IMR-90 (cell line): Measurements from ENCODE around the gene ASB16. TPM values are rescaled to one million over a fixed set of nuclear protein-coding genes. Genes with fewer than 3 reads are reported as not detected.
A peak's percentile ranks its signal among the peaks of the same experiment; 100 is the strongest.

Experiments used
- ATAC-seq: fragments of 200-7000 bp; cut with Tn5 transposase; 2 replicates; pipeline ENCODE4 v1.9.1; 2020; ENCODE audit warnings: low read depth, mild to moderate bottlenecking, moderate library complexity
- BruUV-seq: library from RNA; stranded (reverse); fragments of 400-500 nt; replicated peaks from 2 replicates; lab custom pipeline; 2021; lab: Mats Ljungman, UMichigan
- CTCF ChIA-PET: fragments of 300-600 bp; formaldehyde crosslinking; extraction: SDS; loops from one replicate; lab custom pipeline; 2021; ENCODE audit warnings: antibody characterized with exemption; lab: Yijun Ruan, JAX
- POLR2A ChIA-PET: fragments of 300-600 bp; sonication (Branson Sonifier 250); formaldehyde crosslinking; loops from one replicate; lab custom pipeline; 2022; ENCODE audit warnings: antibody characterized with exemption; ENCODE audit not compliant: unreplicated experiment; lab: Charles Lee
- DNase-seq: peaks from one replicate; pipeline ENCODE4 v3.0.0; 2013
- H2AFZ ChIP-seq: replicated peaks from 2 replicates; pipeline ENCODE3; 2013; ENCODE audit warnings: low read length, mild to moderate bottlenecking; ENCODE audit not compliant: poor library complexity
- H2AK5ac ChIP-seq: 2 replicates; pipeline ENCODE4 v1.6.1; 2013; ENCODE audit warnings: low read depth, low read length, inconsistent platforms
- H2AK9ac ChIP-seq: replicated peaks from 2 replicates; pipeline ENCODE3; 2013; ENCODE audit warnings: mild to moderate bottlenecking, low read depth, low read length, moderate library complexity; ENCODE audit not compliant: poor library complexity
- H2BK120ac ChIP-seq: 2 replicates; pipeline ENCODE4 v1.6.1; 2013; ENCODE audit warnings: low read depth, low read length, inconsistent platforms
- H2BK15ac ChIP-seq: 3 replicates; pipeline ENCODE4 v1.6.1; 2013; ENCODE audit warnings: low read depth, low read length, inconsistent platforms
- H2BK20ac ChIP-seq: 2 replicates; pipeline ENCODE4 v1.6.1; 2013; ENCODE audit warnings: low read depth, mild to moderate bottlenecking, inconsistent platforms, low read length, moderate library complexity
- H2BK5ac ChIP-seq: 2 replicates; pipeline ENCODE4 v1.6.1; 2013; ENCODE audit warnings: mild to moderate bottlenecking, low read depth, low read length, inconsistent platforms; ENCODE audit not compliant: poor library complexity, severe bottlenecking
- H3K14ac ChIP-seq: replicated peaks from 2 replicates; pipeline ENCODE4 v1.6.1; 2013; ENCODE audit warnings: low read depth, low read length, inconsistent platforms
- H3K18ac ChIP-seq: 2 replicates; pipeline ENCODE4 v1.6.1; 2013; ENCODE audit warnings: low read depth, low read length, control low read depth
- H3K23ac ChIP-seq: 2 replicates; pipeline ENCODE4 v1.6.1; 2013; ENCODE audit warnings: low read depth, low read length, inconsistent platforms
- H3K27ac ChIP-seq: 2 replicates; pipeline ENCODE4 v1.5.1; 2013; ENCODE audit warnings: mild to moderate bottlenecking, control low read depth, low read length; ENCODE audit not compliant: insufficient read depth
- H3K27me3 ChIP-seq: 2 replicates; pipeline ENCODE4 v1.6.1; 2013; ENCODE audit warnings: low read length; ENCODE audit not compliant: control insufficient read depth, insufficient read depth
- H3K36me3 ChIP-seq: 2 replicates; pipeline ENCODE4 v1.6.1; 2013; ENCODE audit warnings: low read length, mixed read lengths; ENCODE audit not compliant: control insufficient read depth, insufficient read depth
- H3K4ac ChIP-seq: 2 replicates; pipeline ENCODE4 v1.6.1; 2013; ENCODE audit warnings: low read depth, low read length, inconsistent platforms
- H3K4me1 ChIP-seq: 2 replicates; pipeline ENCODE4 v1.6.1; 2013; ENCODE audit warnings: low read length, mixed read lengths; ENCODE audit not compliant: control insufficient read depth, insufficient read depth
- H3K4me2 ChIP-seq: 2 replicates; pipeline ENCODE4 v1.6.1; 2013; ENCODE audit warnings: low read depth, mild to moderate bottlenecking, control low read depth, low read length, moderate library complexity
- H3K4me3 ChIP-seq: 2 replicates; pipeline ENCODE4 v1.5.1; 2013; ENCODE audit warnings: low read depth, mild to moderate bottlenecking, control low read depth, low read length, moderate library complexity; ENCODE audit not compliant: insufficient read depth
- H3K56ac ChIP-seq: 2 replicates; pipeline ENCODE4 v1.6.1; 2013; ENCODE audit warnings: low read length, inconsistent platforms; ENCODE audit not compliant: insufficient read depth; ENCODE audit errors: extremely low read depth
- H3K79me1 ChIP-seq, 2 experiments: 2 replicates each; pipeline ENCODE4 v1.6.1; 2013; ENCODE audit warnings: low read length in 2 of 2, inconsistent platforms in 1 of 2, low read depth in 1 of 2
- H3K9ac ChIP-seq: 2 replicates; pipeline ENCODE4 v1.6.1; 2013; ENCODE audit warnings: low read depth, low read length, control low read depth
- H3K9me1 ChIP-seq: 2 replicates; pipeline ENCODE4 v1.6.1; 2013; ENCODE audit warnings: low read length, inconsistent platforms; ENCODE audit not compliant: insufficient read depth
- H3K9me3 ChIP-seq: 2 replicates; pipeline ENCODE4 v1.6.1; 2013; ENCODE audit warnings: low read length; ENCODE audit not compliant: control insufficient read depth, insufficient read depth
- H4K20me1 ChIP-seq: 2 replicates; pipeline ENCODE4 v1.6.1; 2013; ENCODE audit warnings: low read length, inconsistent platforms; ENCODE audit not compliant: insufficient read depth
- H4K5ac ChIP-seq: 2 replicates; pipeline ENCODE4 v1.6.1; 2013; ENCODE audit warnings: mild to moderate bottlenecking, low read depth, low read length, control low read depth
- H4K8ac ChIP-seq, 2 experiments: 2 replicates each; pipeline ENCODE4 v1.6.1; 2013; ENCODE audit warnings: low read depth in 2 of 2, low read length in 2 of 2, control low read depth in 1 of 2, inconsistent platforms in 1 of 2
- H4K91ac ChIP-seq: 2 replicates; pipeline ENCODE4 v1.6.1; 2013; ENCODE audit warnings: low read depth, low read length, inconsistent platforms; ENCODE audit not compliant: insufficient read depth
- CEBPB ChIP-seq: IDR thresholded peaks from 2 replicates; pipeline ENCODE4 v1.6.1; 2012; ENCODE audit warnings: low read depth, low read length, improper control_type of control experiment
- RFX5 ChIP-seq: IDR thresholded peaks from 2 replicates; pipeline ENCODE4 v1.8.0; 2012; ENCODE audit warnings: low read depth, mild to moderate bottlenecking, low read length, moderate library complexity
- whole genome bisulfite sequencing, 2 experiments: methylation state at CpG; one replicate each; pipeline versions ENCODE4 v1.1.5 to v1.1.7; 2013; ENCODE audit warnings: missing lambda C conversion rate in 2 of 2; ENCODE audit not compliant: insufficient read length in 1 of 2; ENCODE audit errors: extremely low coverage in 2 of 2; 5-methylcytosine and 5-hydroxymethylcytosine counted together
- dilution Hi-C: fragments of 300-500 bp; cut with HindIII; formaldehyde crosslinking; loops from one replicate; pipeline ENCODE4 v1.14.3; 2018; ENCODE audit warnings: low sequenced_read_pairs; ENCODE audit not compliant: unreplicated experiment
- in situ Hi-C: fragments of 300-500 bp; cut with MboI; formaldehyde crosslinking; loops from 3 replicates; pipeline ENCODE4 v1.14.3; 2019; ENCODE audit warnings: low sequenced_read_pairs, inconsistent platforms, mixed read lengths
- intact Hi-C: fragments of 100-400 bp; cut with micrococcal nuclease; formaldehyde crosslinking; loops from 2 replicates; pipeline ENCODE4 v1.10.0; 2022
- polyA plus RNA-seq, 3 experiments: library from polyadenylated mRNA; depleted of rRNA; stranded (reverse); fragments of >200 nt; gene quantifications; 2 replicates each; pipeline ENCODE4 v1.2.3, GENCODE V29; 2012; ENCODE audit warnings: low replicate concordance in 1 of 3
- total RNA-seq: library from RNA; depleted of rRNA; stranded (reverse); fragments of >200 nt; gene quantifications from 2 replicates; pipeline ENCODE4 v1.2.3, GENCODE V29; 2012

Gene ASB16
- total and polyA plus RNA-seq, 2 of the 4 experiments (the other 2 are of a cell fraction) = 0.05 TPM; not detected in 1

DNA sequence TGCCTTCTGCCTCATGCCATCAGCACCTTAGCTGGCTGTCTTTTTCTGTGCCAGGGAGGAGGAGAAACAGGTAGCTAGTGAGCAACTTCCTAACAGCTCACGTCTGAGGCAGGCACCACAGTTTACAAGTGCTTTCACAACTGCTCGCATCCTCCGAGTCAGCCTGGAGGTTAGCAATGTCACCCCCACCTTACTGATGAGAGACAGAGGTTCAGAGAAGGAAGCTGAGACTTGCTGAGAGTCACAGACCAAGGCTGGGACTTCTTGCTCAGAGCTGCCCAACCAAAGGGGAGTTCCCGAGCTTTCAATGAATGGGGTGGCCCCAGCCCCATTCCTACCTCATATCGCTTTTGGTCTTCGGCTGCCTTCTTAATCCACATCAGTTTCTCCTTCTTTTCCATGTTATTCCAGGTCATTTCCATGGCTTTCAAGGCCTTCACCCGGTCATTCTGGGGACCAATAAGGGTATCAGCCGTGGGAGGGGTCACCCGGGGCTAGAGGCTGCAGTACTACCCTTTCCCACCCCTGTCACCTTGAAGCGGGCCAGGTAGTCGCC is 39.4 kb downstream of the ASB16 start:
- no peak overlapping the region for H2BK15ac ChIP-seq
- CTCF ChIA-PET = interaction anchor here (0.7 to 1.4 kb wide), 10 partner anchors 8 to 401 kb away, joined by 3 to 7 read pairs (median 4); partner anchors contain the start of gene UBTF
- peaks cover 6% of the 10 kb centered on the region for H3K9me1 ChIP-seq
- peak overlapping the region in 1 of 2 experiments; percentile 50; a peak in 1 of 4 replicates for H4K8ac ChIP-seq
- H3K23ac ChIP-seq = peak overlapping the region; percentile 59; the same call in 1 of the 2 replicates
- POLR2A ChIA-PET = no interaction called here
- H3K4ac ChIP-seq = peak overlapping the region; percentile 27; the same call in 1 of the 2 replicates
- H3K9ac ChIP-seq = peak overlapping the region; percentile 27; the same call in 1 of the 2 replicates
- H3K18ac ChIP-seq = no peak overlapping the region
- no peak overlapping the region for H3K27ac ChIP-seq
- intact Hi-C loops (loop anchor here (10.0 kb wide), 1 partner anchor 295 kb away; the partner anchor contains the start of gene GPATCH8), dilution Hi-C loops (no loop called here), in situ Hi-C loops (loop anchor here (25.0 kb wide), 2 partner anchors 302 to 427 kb away; partner anchors contain the start of gene GPATCH8)
- H4K20me1 ChIP-seq = peaks cover 22% of the 10 kb centered on the region; the same call in 1 of the 2 replicates
- peak overlapping the region; percentile 56; the same call in 1 of the 2 replicates for H2BK20ac ChIP-seq
- H2BK120ac ChIP-seq = no peak overlapping the region; the same call in 1 of the 2 replicates
- no peak overlapping the region for H4K91ac ChIP-seq
- H3K79me1 ChIP-seq = peaks cover 14 to 49% of the 10 kb centered on the region in 2 experiments; a peak in 3 of 4 replicates
- peak; percentile 49; the same call in 1 of the 2 replicates for TF ChIP-seq CEBPB
- no peak for TF ChIP-seq RFX5
- DNase-seq = peak; percentile 40
- no TSS peak for BruUV-seq
- no peaks in the 10 kb centered on the region for H3K9me3 ChIP-seq
- H3K4me2 ChIP-seq = 0 out of 2 replicates have a peak overlapping the region, but pooled peaks have one; percentile 2
- 80% methylated on average over 1 of the region's 11 CpGs; no CpG with 5 or more reads in 1 of the 2 experiments for WGBS, 2 experiments
- H2AK9ac ChIP-seq = peak overlapping the region; percentile 67
- 0 out of 2 replicates have a peak overlapping the region, but pooled peaks have one; percentile 20 for H2AK5ac ChIP-seq
- no peak for ATAC-seq
- H3K4me3 ChIP-seq = no peak overlapping the region
- peak overlapping the region; percentile 5; the same call in 1 of the 2 replicates for H4K5ac ChIP-seq
- H3K14ac ChIP-seq = no peak overlapping the region
- H3K36me3 ChIP-seq = peaks cover 61% of the 10 kb centered on the region
- no peak overlapping the region for H3K56ac ChIP-seq
- no peak overlapping the region for H2BK5ac ChIP-seq
- H3K27me3 ChIP-seq = no peaks in the 10 kb centered on the region
- H3K4me1 ChIP-seq = peaks cover 8% of the 10 kb centered on the region
- peak overlapping the region; percentile 46 for H2AFZ ChIP-seq
